HepG2 (cell line): ENCODE measurements around the gene TF. TPM values are rescaled to one million over a fixed set of nuclear protein-coding genes. Genes with fewer than 3 reads are reported as not detected.

ENCODE experiments used
- ATAC-seq: fragments of 200-7000 bp; cut with Tn5 transposase; 3 replicates; pipeline ENCODE4 v1.9.1; 2020; ENCODE audit warnings: mild to moderate bottlenecking, moderate library complexity
- BruUV-seq: library from RNA; stranded (reverse); fragments of 400-500 nt; replicated peaks from 2 replicates; lab custom pipeline; 2021; lab: Mats Ljungman, UMichigan
- CTCF ChIA-PET: fragments of 300-600 bp; formaldehyde crosslinking; extraction: SDS; loops from one replicate; lab custom pipeline; 2021; ENCODE audit warnings: low total read pairs, inconsistent platforms, low intra/inter-chr PET ratio; lab: Yijun Ruan, JAX
- POLR2A ChIA-PET: fragments of 350-600 bp; sonication (Branson Sonifier 250); formaldehyde crosslinking; loops from one replicate; lab custom pipeline; 2020; ENCODE audit warnings: antibody characterized with exemption, inconsistent platforms; lab: Yijun Ruan, JAX
- DNase-seq: peaks from one replicate; pipeline ENCODE4 v3.0.0-alpha.2; 2015; ENCODE audit warnings: low spot score
- FAIRE-seq: peaks from 3 replicates; lab custom pipeline; 2011; peaks lifted over from hg19 to GRCh38; lab: Jason Lieb, UNC
- H2AFZ ChIP-seq: one replicate; pipeline ENCODE4 v1.6.1; 2011; ENCODE audit warnings: low read length, inconsistent platforms
- H3K27ac ChIP-seq: fragments of 300-600 bp; 3 replicates; pipeline ENCODE4 v1.8.0; 2011; ENCODE audit warnings: mixed run types, mild to moderate bottlenecking, mixed read lengths, low read length, inconsistent platforms; ENCODE audit not compliant: insufficient read depth; ENCODE audit errors: extremely low read length
- H3K27me3 ChIP-seq, 2 experiments: fragments of 200-600 bp in 1 of 2; 2 replicates in 1 of 2; 3 replicates in 1 of 2; pipeline versions ENCODE4 v1.6.0 to v1.8.0; 2011; ENCODE audit warnings: low read length in 2 of 2, mild to moderate bottlenecking in 2 of 2, moderate library complexity in 2 of 2, inconsistent platforms in 1 of 2; ENCODE audit not compliant: insufficient read depth in 2 of 2, control insufficient read depth in 1 of 2
- H3K36me3 ChIP-seq, 2 experiments: fragments of 200-600 bp in 1 of 2; replicated peaks in 1 of 2; 2 replicates in 1 of 2; 3 replicates in 1 of 2; pipeline versions ENCODE4 v1.5.1 to v1.8.0; 2011; ENCODE audit warnings: low read length in 2 of 2, inconsistent platforms in 1 of 2; ENCODE audit not compliant: insufficient read depth in 2 of 2, control insufficient read depth in 1 of 2
- H3K4me1 ChIP-seq: 2 replicates; pipeline ENCODE4 v1.5.1; 2012; ENCODE audit warnings: low read length, inconsistent platforms; ENCODE audit not compliant: insufficient read depth
- H3K4me2 ChIP-seq: 2 replicates; pipeline ENCODE4 v1.6.0; 2011; ENCODE audit warnings: low read depth, low read length, inconsistent platforms
- H3K4me3 ChIP-seq, 3 experiments: fragments of 200-600 bp in 1 of 3; sonication (generic), shearing (Covaris generic) in 1 of 3; replicated peaks in 1 of 3; 2 replicates each; pipeline ENCODE4 v1.5.1; 2011 to 2016; ENCODE audit warnings: low read length in 3 of 3, inconsistent platforms in 2 of 3, low read depth in 2 of 3, mild to moderate bottlenecking in 2 of 3, control low read depth in 1 of 3, mixed read lengths in 1 of 3; ENCODE audit not compliant: insufficient read depth in 1 of 3
- H3K79me2 ChIP-seq: one replicate; pipeline ENCODE4 v1.6.1; 2011; ENCODE audit warnings: low read length, inconsistent platforms; ENCODE audit not compliant: insufficient read depth
- H3K9ac ChIP-seq: 2 replicates; pipeline ENCODE4 v1.6.0; 2011; ENCODE audit warnings: mild to moderate bottlenecking, low read depth, low read length, inconsistent platforms; ENCODE audit not compliant: insufficient read depth
- H3K9me3 ChIP-seq: 2 replicates; pipeline ENCODE4 v1.5.1; 2012; ENCODE audit warnings: mild to moderate bottlenecking, low read length
- H4K20me1 ChIP-seq: 2 replicates; pipeline ENCODE4 v1.6.0; 2011; ENCODE audit warnings: inconsistent platforms, mild to moderate bottlenecking, low read length, moderate library complexity; ENCODE audit not compliant: insufficient read depth
- MAFK ChIP-seq, 2 experiments: IDR thresholded peaks in 1 of 2; conservative IDR thresholded peaks in 1 of 2; 2 replicates each; pipeline ENCODE4 v1.6.1; 2011; ENCODE audit warnings: improper control_type of control experiment in 2 of 2, low read length in 2 of 2
- ZBTB7A ChIP-seq: sonication (generic); formaldehyde crosslinking; IDR thresholded peaks from 2 replicates; pipeline ENCODE4 v1.8.0; 2022; ENCODE audit warnings: mild to moderate bottlenecking, missing genetic modification reagents
- ZNF768 ChIP-seq: sonication (generic); formaldehyde crosslinking; IDR thresholded peaks from 2 replicates; pipeline ENCODE4 v1.4.0; 2020; ENCODE audit warnings: missing genetic modification reagents
- WGBS: methylation state at CpG from one replicate; pipeline ENCODE4 v1.1.6; 2017; ENCODE audit warnings: low lambda C conversion rate; 5-methylcytosine and 5-hydroxymethylcytosine counted together
- in situ Hi-C: cut with HindIII; loops from 2 replicates; pipeline ENCODE4 v1.10.0; 2017; ENCODE audit warnings: low pct_unique_long_range_greater_than_20kb; ENCODE audit not compliant: extremely low pct_ligation_motif_present
- intact Hi-C: fragments of 100-400 bp; cut with micrococcal nuclease; formaldehyde crosslinking; loops from one replicate; pipeline ENCODE4 v1.10.0; 2022; ENCODE audit not compliant: unreplicated experiment
- polyA plus RNA-seq, 8 experiments: library from polyadenylated mRNA; depleted of rRNA in 3 of 8; stranded (reverse) in 7 of 8; unstranded in 1 of 8; fragments of >200 nt; fragmentation: Illumina TruSeq in 4 of 8; extraction: Trizol in 4 of 8; gene quantifications; 2 replicates each; pipeline versions ENCODE4 v1.2.1 to v1.2.3, GENCODE V29; 2011 to 2016; ENCODE audit warnings: low read depth in 4 of 8, missing spikeins in 1 of 8, mixed read lengths in 1 of 8; ENCODE audit not compliant: insufficient read depth in 1 of 8
- total RNA-seq, 5 experiments: library from RNA; depleted of rRNA; stranded (reverse); fragments of >200 nt; fragmentation: Illumina TruSeq; extraction: Trizol; gene quantifications; 2 replicates each; pipeline ENCODE4 v1.2.3, GENCODE V29; 2016; ENCODE audit warnings: low read depth in 1 of 5

The TF gene
- total and polyA plus RNA-seq, 2 of the 13 experiments (the other 11 are each of a cell fraction or from before 2014, with no cell fraction given) = 10,074 to 11,821 TPM

DNA sequence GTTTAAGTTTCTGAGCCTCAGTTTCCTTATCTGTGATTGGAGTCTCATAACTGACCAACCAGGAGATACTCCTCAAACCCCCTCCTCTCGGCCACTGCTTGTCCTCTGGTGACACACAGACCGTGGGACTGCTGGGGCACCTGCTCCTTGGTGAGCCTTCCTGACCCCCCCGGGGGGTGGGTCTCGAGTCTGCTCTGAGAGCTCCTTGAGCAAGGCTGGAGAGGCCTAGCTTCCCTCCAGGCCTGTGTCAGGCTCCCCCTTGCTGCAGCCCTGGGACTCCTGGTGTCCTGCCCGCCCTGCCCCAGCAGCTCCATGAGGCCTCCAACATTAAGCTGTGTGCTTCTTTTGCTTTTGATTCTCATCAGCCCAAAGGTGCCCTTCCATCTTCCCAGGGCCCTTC lies 87.1 kb downstream of the TF start:
- Histone ChIP-seq H3K36me3 (no peaks in the 10 kb centered on the region), H3K9ac (peak overlapping the region; percentile 31; the same call in 1 of the 2 replicates), H4K20me1 (no peaks in the 10 kb centered on the region), H3K4me3 (peak overlapping the region in 1 of 3 experiments; percentile 56; a peak in 1 of 6 replicates), H3K9me3 (no peaks in the 10 kb centered on the region), H3K27ac (no peak overlapping the region), H3K4me1 (peaks cover 16% of the 10 kb centered on the region), H2AFZ (no peak overlapping the region), H3K79me2 (no peaks in the 10 kb centered on the region), H3K4me2 (peak overlapping the region; percentile 60), H3K27me3 (peaks cover 6 to 28% of the 10 kb centered on the region in 2 experiments; a peak in 4 of 5 replicates)
- POLR2A ChIA-PET = interaction anchor here (1.0 kb wide), 1 partner anchor 87 kb away, joined by 3 read pairs; no protein-coding TSS in a partner anchor
- peak; percentile 30 for ATAC-seq
- DNase-seq = no peak
- FAIRE-seq = no peak
- BruUV-seq = no TSS peak
- intact Hi-C loops = no loop called here
- in situ Hi-C loops = no loop called here
- 0% methylated on average over 1 of the region's 5 CpGs for WGBS
- CTCF ChIA-PET = no interaction called here
- no peak for TF ChIP-seq ZBTB7A (CRISPR knock-in tag)

GRCh38 chr3:133833880-133834620 lies 87.9 kb downstream of the TF start:
- in situ Hi-C loops = no loop called here
- POLR2A ChIA-PET = no interaction called here
- no peaks in the 10 kb centered on the region for H4K20me1 ChIP-seq
- no peak overlapping the region for H2AFZ ChIP-seq
- H3K36me3 ChIP-seq = no peaks in the 10 kb centered on the region
- no TSS peak for BruUV-seq
- no peaks in the 10 kb centered on the region for H3K9me3 ChIP-seq
- H3K4me2 ChIP-seq = no peak overlapping the region
- DNase-seq = no peak
- no peak overlapping the region for H3K4me3 ChIP-seq
- peaks cover 6 to 31% of the 10 kb centered on the region in 2 experiments; a peak in 4 of 5 replicates for H3K27me3 ChIP-seq
- no peak for TF ChIP-seq MAFK (conservative IDR thresholded peaks at IDR 0.05 in 1 of 2, IDR thresholded peaks at IDR 0.05 in 1 of 2; ENCODE audit: low read length in 2 of 2)
- peak; percentile 87 for TF ChIP-seq ZNF768 (CRISPR knock-in tag)
- TF ChIP-seq, all 625 proteins: peak for 1
- 43% methylated on average over 12 of the region's 13 CpGs for WGBS
- FAIRE-seq = no peak
- no peak for ATAC-seq
- Histone ChIP-seq H3K9ac (no peak overlapping the region), H3K79me2 (no peaks in the 10 kb centered on the region), H3K4me1 (peaks cover 16% of the 10 kb centered on the region), H3K27ac (no peak overlapping the region)
- CTCF ChIA-PET = no interaction called here
- intact Hi-C loops = no loop called here
